Smooth muscle cell (in vitro differentiated cells): Measurements from ENCODE around the gene CADM2. TPM values are rescaled to one million over a fixed set of nuclear protein-coding genes. Genes with fewer than 3 reads are reported as not detected.

Experiments used
- DNase-seq: peaks from one replicate; lab custom pipeline; 2025; ENCODE audit not compliant: unreplicated experiment; lab: John Stamatoyannopoulos, UW
- H2AFZ ChIP-seq: fragments of 200-600 bp; sonication (generic); 2 replicates; pipeline ENCODE4 v1.6.0; 2016; ENCODE audit warnings: antibody characterized with exemption, low read depth, mild to moderate bottlenecking
- H3F3A ChIP-seq: fragments of 200-600 bp; sonication (generic); 2 replicates; pipeline ENCODE4 v1.6.0; 2017; ENCODE audit warnings: antibody characterized with exemption, low read depth
- H3K27ac ChIP-seq: fragments of 200-600 bp; sonication (generic); 2 replicates; pipeline ENCODE4 v1.5.1; 2016; ENCODE audit warnings: low read depth, mild to moderate bottlenecking
- H3K27me3 ChIP-seq: fragments of 200-600 bp; sonication (generic); 2 replicates; pipeline ENCODE4 v1.6.1; 2016; ENCODE audit warnings: low read depth, mild to moderate bottlenecking
- H3K36me3 ChIP-seq: fragments of 200-600 bp; sonication (generic); 2 replicates; pipeline ENCODE4 v1.5.1; 2016; ENCODE audit warnings: low read depth
- H3K4me1 ChIP-seq: fragments of 200-600 bp; sonication (generic); 2 replicates; pipeline ENCODE4 v1.5.1; 2016; ENCODE audit warnings: low read depth
- H3K4me2 ChIP-seq: fragments of 200-600 bp; sonication (generic); 2 replicates; pipeline ENCODE4 v1.6.0; 2016; ENCODE audit warnings: mild to moderate bottlenecking
- H3K4me3 ChIP-seq: fragments of 200-600 bp; sonication (generic); 2 replicates; pipeline ENCODE4 v1.5.1; 2016; ENCODE audit warnings: mild to moderate bottlenecking
- H3K79me2 ChIP-seq: fragments of 200-600 bp; sonication (generic); 2 replicates; pipeline ENCODE4 v1.6.0; 2016; ENCODE audit warnings: low read depth, mild to moderate bottlenecking
- H3K9ac ChIP-seq: fragments of 200-600 bp; sonication (generic); 2 replicates; pipeline ENCODE4 v1.6.0; 2016; ENCODE audit warnings: low read depth
- H3K9me3 ChIP-seq: fragments of 200-600 bp; sonication (generic); replicated peaks from 2 replicates; pipeline ENCODE4 v1.5.1; 2016; ENCODE audit warnings: low read depth
- H4K20me1 ChIP-seq: fragments of 200-600 bp; sonication (generic); 2 replicates; pipeline ENCODE4 v1.6.0; 2016; ENCODE audit warnings: low read depth
- WGBS: methylation state at CpG from one replicate; pipeline ENCODE4 v1.1.7; 2016; ENCODE audit warnings: low lambda C conversion rate; 5-methylcytosine and 5-hydroxymethylcytosine counted together
- polyA plus RNA-seq: library from polyadenylated mRNA; unstranded; fragments of >200 nt; fragmentation: Nextera tagmentation; extraction: Ambion mirVana; gene quantifications from 2 replicates; pipeline ENCODE4 v1.2.1, GENCODE V29; 2016
- total RNA-seq: library from RNA; depleted of rRNA; stranded (reverse); fragments of >200 nt; gene quantifications from 2 replicates; pipeline ENCODE4 v1.2.3, GENCODE V29; 2014
- TF ChIP-seq, protein P1 (sequence below): fragments of 200-600 bp; sonication (generic); IDR thresholded peaks from 2 replicates; pipeline ENCODE4 v1.5.1; 2017; ENCODE audit warnings: borderline replicate concordance, mild to moderate bottlenecking, antibody characterized with exemption; ENCODE audit not compliant: insufficient read depth, poor library complexity, severe bottlenecking

The CADM2 gene
- total and polyA plus RNA-seq, 2 experiments from 2014 or later, result 0.13 TPM; not detected in 1

DNA sequence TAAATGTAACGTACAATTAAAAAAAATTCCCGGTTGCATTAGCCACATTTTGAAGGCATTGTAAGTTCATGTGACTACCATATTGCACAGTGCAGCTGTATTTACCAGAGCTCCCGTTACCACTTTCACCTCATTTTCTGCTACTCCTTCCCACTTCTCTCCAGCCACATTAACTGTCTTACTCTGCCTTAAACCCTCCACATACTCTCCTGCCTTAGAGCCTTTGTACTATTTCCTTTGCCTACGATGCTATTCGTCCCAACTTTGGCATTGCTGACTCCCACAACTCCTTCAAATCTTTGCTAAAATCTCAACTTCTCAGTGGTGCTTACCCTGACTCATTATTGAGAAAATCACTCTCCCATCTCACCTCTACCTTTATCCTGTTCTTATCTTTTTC, 115.2 kb downstream of the CADM2 start:
- Histone ChIP-seq H3K27me3 (no peaks in the 10 kb centered on the region), H3F3A (no peaks in the 10 kb centered on the region), H2AFZ (no peak overlapping the region), H3K9ac (no peak overlapping the region), H3K36me3 (no peaks in the 10 kb centered on the region), H3K79me2 (no peaks in the 10 kb centered on the region), H3K4me3 (no peak overlapping the region), H3K9me3 (no peaks in the 10 kb centered on the region), H3K27ac (no peak overlapping the region), H3K4me2 (no peak overlapping the region), H3K4me1 (no peaks in the 10 kb centered on the region), H4K20me1 (no peaks in the 10 kb centered on the region)
- TF ChIP-seq, protein P1, sequence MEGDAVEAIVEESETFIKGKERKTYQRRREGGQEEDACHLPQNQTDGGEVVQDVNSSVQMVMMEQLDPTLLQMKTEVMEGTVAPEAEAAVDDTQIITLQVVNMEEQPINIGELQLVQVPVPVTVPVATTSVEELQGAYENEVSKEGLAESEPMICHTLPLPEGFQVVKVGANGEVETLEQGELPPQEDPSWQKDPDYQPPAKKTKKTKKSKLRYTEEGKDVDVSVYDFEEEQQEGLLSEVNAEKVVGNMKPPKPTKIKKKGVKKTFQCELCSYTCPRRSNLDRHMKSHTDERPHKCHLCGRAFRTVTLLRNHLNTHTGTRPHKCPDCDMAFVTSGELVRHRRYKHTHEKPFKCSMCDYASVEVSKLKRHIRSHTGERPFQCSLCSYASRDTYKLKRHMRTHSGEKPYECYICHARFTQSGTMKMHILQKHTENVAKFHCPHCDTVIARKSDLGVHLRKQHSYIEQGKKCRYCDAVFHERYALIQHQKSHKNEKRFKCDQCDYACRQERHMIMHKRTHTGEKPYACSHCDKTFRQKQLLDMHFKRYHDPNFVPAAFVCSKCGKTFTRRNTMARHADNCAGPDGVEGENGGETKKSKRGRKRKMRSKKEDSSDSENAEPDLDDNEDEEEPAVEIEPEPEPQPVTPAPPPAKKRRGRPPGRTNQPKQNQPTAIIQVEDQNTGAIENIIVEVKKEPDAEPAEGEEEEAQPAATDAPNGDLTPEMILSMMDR, result no peak
- WGBS, result 80% methylated on average over 5 of the region's 5 CpGs
- no peak for DNase-seq

DNA sequence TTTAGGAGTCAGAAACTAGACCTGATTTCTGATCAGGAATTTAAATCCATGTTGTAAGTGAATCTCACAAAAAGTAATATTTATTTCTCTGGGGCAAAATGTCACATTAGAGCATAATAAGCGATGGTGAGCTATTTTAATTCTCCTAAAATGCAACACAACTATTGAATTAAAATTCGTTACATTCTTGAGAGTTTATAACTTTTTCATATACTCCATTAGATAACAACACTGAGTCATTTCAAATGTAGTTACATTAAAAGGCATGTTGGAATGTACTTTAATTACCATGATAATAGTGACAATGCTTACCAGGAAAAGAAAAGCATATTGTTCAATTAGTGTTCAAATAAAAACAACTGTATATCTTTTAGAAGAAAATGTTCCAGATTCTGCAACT, 116.9 kb downstream of the CADM2 start:
- Histone ChIP-seq H3K4me2 (no peak overlapping the region), H3F3A (no peaks in the 10 kb centered on the region), H3K4me3 (no peak overlapping the region), H2AFZ (no peak overlapping the region), H3K27ac (no peak overlapping the region), H3K36me3 (no peaks in the 10 kb centered on the region), H3K79me2 (no peaks in the 10 kb centered on the region), H4K20me1 (no peaks in the 10 kb centered on the region), H3K4me1 (no peaks in the 10 kb centered on the region), H3K27me3 (no peaks in the 10 kb centered on the region), H3K9me3 (no peaks in the 10 kb centered on the region), H3K9ac (no peak overlapping the region)
- no peak for DNase-seq
- 86% methylated on average over 2 of the region's 2 CpGs for WGBS
- TF ChIP-seq, protein P1, result no peak

DNA sequence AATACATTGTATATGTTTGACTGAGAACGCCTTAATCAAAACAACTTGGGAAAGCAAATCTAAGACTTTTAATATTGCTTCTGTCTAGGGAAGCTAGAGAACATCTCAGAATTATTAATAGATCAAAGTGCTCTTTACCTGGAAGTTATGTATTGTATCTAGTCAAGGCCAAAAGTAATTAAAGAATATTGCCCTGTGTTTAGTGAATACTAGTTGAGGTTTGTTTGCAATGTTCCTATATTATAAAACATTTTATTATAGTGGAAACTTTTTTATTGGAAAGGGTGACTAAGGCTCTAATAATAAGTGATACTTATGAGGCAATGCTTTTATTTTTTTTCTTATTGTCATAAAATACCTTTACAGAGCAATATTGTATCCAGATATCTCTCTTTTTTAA, 118.2 kb downstream of the CADM2 start:
- no peak for DNase-seq
- no peaks in the 10 kb centered on the region for H3F3A ChIP-seq
- TF ChIP-seq, protein P1, result no peak
- 96% methylated on average over 1 of the region's 1 CpG for WGBS
- H3K27ac ChIP-seq, result no peak overlapping the region
- H3K4me3 ChIP-seq, result no peak overlapping the region
- H3K4me1 ChIP-seq, result no peaks in the 10 kb centered on the region
- H3K9ac ChIP-seq, result no peak overlapping the region
- H3K79me2 ChIP-seq, result no peaks in the 10 kb centered on the region
- H2AFZ ChIP-seq, result no peak overlapping the region
- no peaks in the 10 kb centered on the region for H3K9me3 ChIP-seq
- H3K36me3 ChIP-seq, result no peaks in the 10 kb centered on the region
- no peaks in the 10 kb centered on the region for H4K20me1 ChIP-seq
- H3K4me2 ChIP-seq, result no peak overlapping the region
- H3K27me3 ChIP-seq, result no peaks in the 10 kb centered on the region

DNA sequence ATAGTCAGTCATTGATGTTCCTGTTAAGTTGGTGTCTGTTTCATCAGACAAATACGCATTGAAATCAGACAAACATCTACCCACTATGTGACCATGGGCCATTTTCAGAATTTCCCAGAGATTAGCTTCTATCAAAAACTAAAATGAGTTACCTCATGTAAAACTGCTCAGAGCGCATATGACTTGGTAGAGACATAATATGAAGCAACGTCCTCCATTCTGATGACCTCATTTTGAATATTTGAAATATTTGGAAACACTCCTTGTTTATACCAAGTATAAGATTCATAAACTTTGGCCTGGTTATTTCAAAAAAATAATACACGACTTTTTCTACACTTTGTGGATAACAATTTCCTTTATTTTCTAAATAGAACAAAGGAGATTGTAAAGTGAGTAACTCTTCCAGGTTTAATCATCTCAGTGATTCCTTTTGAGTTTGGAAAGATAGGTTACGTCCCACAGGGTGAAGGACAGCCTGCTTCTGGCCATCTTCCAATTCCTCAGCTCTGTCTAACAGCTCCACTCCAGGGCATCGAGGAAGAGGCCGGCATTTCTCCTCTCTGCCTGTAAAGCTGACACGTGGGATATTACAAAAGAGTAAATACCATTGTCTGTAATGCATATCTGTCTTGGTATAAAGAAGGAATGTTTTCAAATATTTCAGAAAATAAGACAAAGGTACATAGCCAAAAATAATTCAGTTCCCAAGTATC, 122.6 kb downstream of the CADM2 start:
- Histone ChIP-seq H2AFZ (no peak overlapping the region), H3K4me3 (no peak overlapping the region), H4K20me1 (no peaks in the 10 kb centered on the region), H3K9me3 (no peaks in the 10 kb centered on the region), H3K4me2 (no peak overlapping the region), H3K9ac (no peak overlapping the region), H3K27me3 (no peaks in the 10 kb centered on the region), H3K36me3 (no peaks in the 10 kb centered on the region), H3F3A (no peaks in the 10 kb centered on the region), H3K27ac (no peak overlapping the region), H3K79me2 (no peaks in the 10 kb centered on the region), H3K4me1 (no peaks in the 10 kb centered on the region)
- no peak for DNase-seq
- 69% methylated on average over 8 of the region's 8 CpGs for WGBS
- TF ChIP-seq, protein P1, result no peak
